Neutrophil (primary cell): ENCODE measurements around the gene FAM3B.

Source experiments
- H3K27ac ChIP-seq: fragments of 200-600 bp; sonication (generic); 2 replicates; pipeline ENCODE4 v1.5.1; 2016; ENCODE audit warnings: mild to moderate bottlenecking, moderate library complexity
- H3K27me3 ChIP-seq: fragments of 200-600 bp; sonication (generic); 2 replicates; pipeline ENCODE4 v1.6.0; 2016; ENCODE audit warnings: mild to moderate bottlenecking
- H3K36me3 ChIP-seq: fragments of 200-600 bp; sonication (generic); 2 replicates; pipeline ENCODE4 v1.5.1; 2017
- H3K4me1 ChIP-seq, 2 experiments: fragments of 200-600 bp in 1 of 2; sonication (generic) in 1 of 2; 1 replicate in 1 of 2; 2 replicates in 1 of 2; pipeline versions ENCODE4 v1.5.1 to v1.6.1; 2013 to 2016; ENCODE audit warnings: low read depth in 1 of 2, low read length in 1 of 2, mild to moderate bottlenecking in 1 of 2, moderate library complexity in 1 of 2; ENCODE audit not compliant: control insufficient read depth in 1 of 2, insufficient read depth in 1 of 2
- H3K4me3 ChIP-seq, 2 experiments: fragments of 200-600 bp in 1 of 2; sonication (generic) in 1 of 2; 1 replicate in 1 of 2; 2 replicates in 1 of 2; pipeline ENCODE4 v1.5.1; 2013 to 2016; ENCODE audit warnings: low read depth in 1 of 2, low read length in 1 of 2, mild to moderate bottlenecking in 1 of 2, moderate library complexity in 1 of 2
- H3K9me3 ChIP-seq: fragments of 200-600 bp; sonication (generic); 2 replicates; pipeline ENCODE4 v1.5.1; 2016
- CTCF ChIP-seq: fragments of 200-600 bp; sonication (generic); IDR thresholded peaks from 2 replicates; pipeline ENCODE4 v1.5.1; 2016; ENCODE audit warnings: antibody characterized with exemption

FAM3B gene

GRCh38 chr21:41398251-41398650, 81.7 kb downstream of the FAM3B start:
- H3K36me3 ChIP-seq = peaks cover 98% of the 10 kb centered on the region

DNA sequence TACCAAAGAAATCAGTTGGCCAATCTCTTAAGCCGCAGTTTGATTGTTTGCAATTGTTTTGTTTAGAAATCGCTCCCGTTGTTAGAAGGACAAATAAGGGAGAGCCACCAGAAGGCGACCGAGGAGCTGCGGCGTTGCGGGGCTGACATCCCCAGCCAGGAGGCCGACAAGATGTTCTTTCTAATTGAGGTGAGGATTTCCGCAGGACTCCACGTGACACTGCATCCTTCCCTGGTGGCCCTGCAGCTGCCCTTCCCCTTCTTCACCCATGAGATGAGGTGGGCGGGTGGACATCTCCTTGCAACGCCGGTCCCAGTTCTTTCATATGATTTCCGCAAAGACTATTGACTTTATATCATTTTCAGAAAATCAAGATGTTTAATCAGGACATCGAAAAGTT, 82.2 kb downstream of the FAM3B start:
- Histone ChIP-seq H3K9me3 (no peaks in the 10 kb centered on the region), H3K4me1 (peaks cover 34 to 35% of the 10 kb centered on the region in 2 experiments), H3K27ac (no peak overlapping the region), H3K4me3 (no peak overlapping the region), H3K27me3 (no peaks in the 10 kb centered on the region), H3K36me3 (peaks cover 98% of the 10 kb centered on the region)
- TF ChIP-seq CTCF = no peak

More at GRCh38 chr21:41398251-41398650, 81.7 kb downstream of the FAM3B start:
- Histone ChIP-seq H3K4me3 (no peak overlapping the region), H3K27ac (peak overlapping the region; percentile 77), H3K9me3 (no peaks in the 10 kb centered on the region), H3K4me1 (peaks cover 34 to 35% of the 10 kb centered on the region in 2 experiments), H3K27me3 (no peaks in the 10 kb centered on the region)
- no peak for TF ChIP-seq CTCF

- H3K27me3 ChIP-seq = no peaks in the 10 kb centered on the region
- H3K9me3 ChIP-seq = no peaks in the 10 kb centered on the region
- H3K36me3 ChIP-seq = peaks cover 98% of the 10 kb centered on the region
- H3K27ac ChIP-seq = no peak overlapping the region
- no peak overlapping the region for H3K4me3 ChIP-seq
- peaks cover 35% of the 10 kb centered on the region in 2 experiments for H3K4me1 ChIP-seq
- TF ChIP-seq CTCF = no peak
These were observed 82.7 kb downstream of the FAM3B start for GRCh38 chr21:41399246-41399800.

- Histone ChIP-seq H3K27me3 (no peaks in the 10 kb centered on the region), H3K27ac (no peak overlapping the region), H3K9me3 (no peaks in the 10 kb centered on the region), H3K4me1 (peaks cover 25 to 30% of the 10 kb centered on the region in 2 experiments), H3K36me3 (peaks cover 100% of the 10 kb centered on the region), H3K4me3 (no peak overlapping the region)
- TF ChIP-seq CTCF = no peak
These were observed 85.6 kb downstream of the FAM3B start for GRCh38 chr21:41402231-41402630.

GRCh38 chr21:41402796-41403195, 86.2 kb downstream of the FAM3B start:
- no peak for TF ChIP-seq CTCF
- H3K36me3 ChIP-seq = peaks cover 100% of the 10 kb centered on the region

More at GRCh38 chr21:41402796-41403195, 86.2 kb downstream of the FAM3B start:
- Histone ChIP-seq H3K4me3 (no peak overlapping the region), H3K27me3 (no peaks in the 10 kb centered on the region), H3K27ac (no peak overlapping the region), H3K9me3 (no peaks in the 10 kb centered on the region), H3K4me1 (peaks cover 20 to 24% of the 10 kb centered on the region in 2 experiments)
